Stimulated activated CD8-positive, alpha-beta memory T cell treated with anti-CD3 and anti-CD28 coated beads, Interleukin-15, amount 100 ng/mL, for 4 hours (primary cell): ENCODE measurements around the gene CCNDBP1.
"Not testable (repeated sequence)": the region's sequence is repeated elsewhere in the genome, so short reads cannot be mapped to it uniquely, and the experiment has no call there.

Experiments
- DNase-seq, 2 donors: peaks; one replicate each; pipeline ENCODE4 v3.0.0-alpha.2; 2020; ENCODE audit warnings: low read depth in 2 of 2

CCNDBP1 gene, protein sequence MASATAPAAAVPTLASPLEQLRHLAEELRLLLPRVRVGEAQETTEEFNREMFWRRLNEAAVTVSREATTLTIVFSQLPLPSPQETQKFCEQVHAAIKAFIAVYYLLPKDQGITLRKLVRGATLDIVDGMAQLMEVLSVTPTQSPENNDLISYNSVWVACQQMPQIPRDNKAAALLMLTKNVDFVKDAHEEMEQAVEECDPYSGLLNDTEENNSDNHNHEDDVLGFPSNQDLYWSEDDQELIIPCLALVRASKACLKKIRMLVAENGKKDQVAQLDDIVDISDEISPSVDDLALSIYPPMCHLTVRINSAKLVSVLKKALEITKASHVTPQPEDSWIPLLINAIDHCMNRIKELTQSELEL

DNA sequence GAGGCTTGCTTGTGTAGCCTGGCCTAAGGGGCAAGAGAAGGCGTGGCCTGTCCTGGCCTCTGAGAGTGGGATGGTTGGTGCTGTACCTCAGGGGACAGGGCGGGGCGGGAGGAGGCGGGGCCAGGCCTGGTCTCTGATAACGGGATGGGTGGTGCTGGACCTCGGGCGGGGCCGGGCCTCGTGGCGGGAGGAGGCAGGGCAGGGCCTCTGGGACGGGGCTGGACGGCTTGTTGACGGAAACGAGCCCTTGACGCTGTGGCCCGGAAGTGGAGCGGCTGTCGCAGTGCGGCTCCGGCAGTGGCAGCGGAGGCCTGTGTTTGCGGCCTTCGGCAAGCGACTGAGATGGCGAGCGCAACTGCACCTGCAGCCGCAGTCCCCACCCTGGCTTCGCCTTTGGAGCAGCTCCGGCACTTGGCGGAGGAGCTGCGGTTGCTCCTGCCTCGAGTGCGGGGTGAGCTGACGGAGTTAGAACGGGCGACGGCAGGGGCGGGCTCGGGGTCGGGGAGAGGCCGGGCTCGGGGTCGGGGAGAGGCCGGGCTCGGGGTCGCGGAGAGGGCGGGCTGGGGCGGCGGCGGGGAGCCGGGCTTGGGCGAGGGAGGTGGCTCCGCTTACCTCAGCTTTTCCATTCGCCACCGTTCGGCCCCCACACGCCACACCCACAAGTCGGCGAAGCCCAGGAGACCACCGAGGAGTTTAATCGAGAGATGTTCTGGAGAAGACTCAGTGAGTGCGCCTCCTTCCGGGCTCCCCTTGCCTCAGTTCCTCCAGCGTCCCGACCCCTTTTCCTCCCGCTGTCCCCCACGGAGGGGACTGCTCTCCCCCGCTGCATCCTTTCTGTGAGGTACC lies at the start of gene CCNDBP1:
Gene CCNDBP1, plus strand, starts transcription at position 247 of the 846 bp plus-strand sequence. Its CDS starts 96 bp downstream, at position 343.
- peak; percentile 71 for DNase-seq

DNA sequence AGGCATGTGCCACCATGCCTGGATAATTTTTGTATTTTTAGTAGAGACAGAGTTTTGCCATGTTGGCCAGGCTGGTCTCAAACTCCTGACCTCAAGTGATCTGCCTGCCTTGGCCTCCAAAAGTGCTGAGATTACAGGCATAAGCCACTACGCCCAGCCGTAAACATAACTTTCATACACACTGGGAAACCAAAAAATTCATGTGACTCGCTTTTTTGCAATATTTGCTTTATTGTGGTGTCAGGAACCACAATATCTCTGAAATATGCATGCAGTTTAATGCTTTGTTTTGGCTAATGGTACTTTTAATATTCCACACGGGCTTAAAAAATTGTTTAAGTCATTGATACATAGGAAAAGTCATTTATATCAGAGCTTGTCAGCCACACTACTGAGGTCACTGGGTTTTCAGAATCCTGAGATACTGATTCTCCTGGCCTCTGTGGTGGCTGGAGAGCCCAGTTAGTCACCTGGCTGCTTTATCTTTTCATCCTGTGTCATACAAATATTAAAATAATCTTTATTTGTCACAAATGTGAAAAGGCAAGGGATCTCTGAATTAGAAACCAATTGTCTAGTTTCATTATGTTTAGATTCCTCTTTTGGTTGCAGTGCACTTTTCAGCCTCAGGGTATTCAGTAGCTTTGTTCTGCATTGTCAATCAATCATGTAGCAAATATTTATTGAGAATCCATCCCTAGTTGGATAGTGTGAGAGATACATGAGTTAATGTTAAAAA lies 41.8 kb upstream of the CCNDBP1 start:
- no peak for DNase-seq

DNA sequence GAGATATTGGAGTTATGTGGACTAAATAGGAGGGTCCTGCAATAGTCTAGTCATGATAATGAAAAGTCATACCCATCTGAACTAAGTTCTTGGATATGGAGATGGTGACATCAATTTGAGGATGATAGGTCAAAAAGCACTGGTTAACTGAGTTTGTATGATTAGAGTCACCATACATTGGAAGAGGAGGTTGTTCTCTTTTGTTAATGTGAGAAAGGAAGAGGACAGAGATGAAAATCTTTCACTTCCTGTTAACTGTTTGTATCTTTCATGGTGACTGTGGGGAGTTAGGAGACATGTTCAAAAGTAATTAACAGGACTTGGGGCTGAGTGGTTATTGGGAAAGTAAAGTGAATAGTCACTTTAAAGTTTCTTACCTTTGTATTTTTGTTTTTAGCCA lies 40.7 kb upstream of the CCNDBP1 start:
- no peak for DNase-seq

DNA sequence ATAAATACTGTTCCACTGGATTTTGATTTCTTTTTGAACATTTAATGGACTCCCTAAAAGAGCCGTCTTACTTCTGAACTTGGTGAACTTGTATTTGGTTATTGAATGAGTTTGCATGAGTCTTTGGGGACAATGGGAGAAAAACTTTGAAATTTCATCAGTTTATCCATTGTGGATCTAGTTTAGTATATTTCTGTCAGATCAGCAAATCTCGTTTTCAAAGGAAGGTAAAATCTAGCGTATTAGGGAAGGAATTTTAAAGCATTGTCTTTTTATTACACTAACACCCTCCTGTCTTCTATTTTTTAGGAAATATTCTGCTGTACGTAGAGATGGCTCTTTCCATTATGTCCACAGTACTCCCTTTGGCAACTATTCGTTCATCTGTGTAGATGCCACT lies 39.0 kb upstream of the CCNDBP1 start:
- no peak for DNase-seq

DNA sequence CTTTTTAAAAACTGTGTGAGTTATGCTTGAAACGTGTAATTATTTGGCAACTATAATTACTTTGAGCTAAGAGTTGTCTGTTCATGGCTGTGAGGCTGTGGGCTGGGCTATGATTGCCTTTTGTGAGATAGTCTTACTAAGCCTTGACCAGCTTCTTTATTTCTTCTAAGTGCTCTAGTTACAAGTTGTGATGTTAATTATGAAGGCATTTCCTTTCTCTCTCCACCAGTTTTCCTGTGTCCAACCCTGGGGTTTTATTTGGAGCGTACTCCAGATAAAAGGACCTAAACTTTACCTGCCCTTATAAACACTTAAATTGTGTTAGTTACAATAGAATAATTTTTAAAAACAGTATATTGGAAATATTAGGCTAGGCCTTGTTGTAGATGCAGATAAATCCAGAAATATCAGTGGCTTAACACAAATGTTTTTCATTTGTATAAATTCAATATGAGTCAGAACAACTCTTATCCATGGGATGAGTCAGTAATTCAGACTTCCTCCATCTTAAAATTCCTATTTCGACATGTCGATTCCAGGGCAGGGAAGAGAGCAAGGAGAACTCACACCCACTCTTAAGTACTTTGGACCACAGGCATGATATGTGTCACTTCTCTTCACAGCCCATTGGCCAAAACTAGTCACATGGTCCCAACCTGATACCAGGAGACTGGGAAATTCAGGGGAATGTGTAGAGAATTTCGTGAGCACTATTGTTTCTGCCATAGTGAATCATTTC lies 34.8 kb upstream of the CCNDBP1 start:
- no peak for DNase-seq

DNA sequence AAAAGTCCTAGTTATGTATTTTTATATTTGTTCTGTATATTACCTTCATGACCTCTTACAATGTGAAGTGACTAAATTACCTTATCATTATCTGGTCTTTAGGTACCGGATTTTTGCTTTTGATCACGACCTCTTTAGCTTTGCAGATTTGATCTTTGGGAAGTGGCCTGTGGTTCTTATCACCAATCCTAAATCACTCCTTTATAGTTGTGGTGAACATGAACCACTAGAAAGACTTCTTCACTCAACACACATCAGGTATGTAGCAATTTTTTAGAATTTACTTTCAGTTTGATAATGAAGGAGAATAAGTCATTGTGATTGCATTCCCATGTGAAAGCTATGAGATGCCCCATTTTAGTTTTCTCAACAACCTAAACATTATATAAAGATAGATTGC lies 33.5 kb upstream of the CCNDBP1 start:
- DNase-seq: no peak

DNA sequence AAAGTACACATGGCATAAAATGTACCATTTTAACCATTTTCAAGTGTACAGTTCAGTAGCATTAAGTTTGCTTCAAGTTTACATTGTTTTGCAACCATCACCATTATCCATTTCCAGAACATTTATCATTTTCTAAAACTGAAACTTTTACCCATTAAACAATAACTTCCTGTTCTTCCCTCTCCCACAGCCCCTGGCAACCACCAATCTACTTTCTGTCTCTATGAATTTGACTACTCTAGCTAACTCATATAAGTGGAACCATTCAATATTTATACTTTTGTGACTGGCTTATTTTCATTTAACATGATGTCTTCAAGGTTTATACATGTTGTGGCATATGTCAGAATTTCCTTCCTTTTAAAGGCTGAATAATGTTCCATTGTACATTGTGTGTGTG lies 31.9 kb upstream of the CCNDBP1 start:
- no peak for DNase-seq

DNA sequence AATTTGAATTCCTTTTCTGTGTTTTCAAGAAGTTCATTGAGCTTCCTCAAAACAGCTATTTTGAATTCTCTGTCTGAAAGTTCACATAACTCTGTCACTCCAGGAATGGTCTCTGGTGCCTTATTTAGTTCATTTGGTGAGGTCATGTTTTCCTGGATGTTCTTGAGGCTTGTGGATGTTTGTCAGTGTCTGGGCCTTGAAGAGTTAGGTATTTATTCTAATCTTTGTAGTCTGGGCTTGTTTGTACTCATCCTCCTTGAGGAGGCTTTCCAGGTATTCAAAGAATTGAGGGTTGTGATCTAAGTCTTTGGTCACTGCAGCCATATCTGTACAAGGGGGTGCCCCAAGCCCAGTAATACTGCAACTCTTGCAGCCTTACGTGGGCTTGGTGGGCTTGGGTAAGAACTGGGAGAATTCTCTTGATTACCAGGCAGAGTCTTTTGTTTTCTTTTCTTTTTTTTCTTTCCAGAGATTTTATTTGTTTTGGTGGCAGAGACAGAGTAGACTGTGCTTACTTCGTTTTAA lies 19.3 kb upstream of the CCNDBP1 start:
- DNase-seq: no peak

DNA sequence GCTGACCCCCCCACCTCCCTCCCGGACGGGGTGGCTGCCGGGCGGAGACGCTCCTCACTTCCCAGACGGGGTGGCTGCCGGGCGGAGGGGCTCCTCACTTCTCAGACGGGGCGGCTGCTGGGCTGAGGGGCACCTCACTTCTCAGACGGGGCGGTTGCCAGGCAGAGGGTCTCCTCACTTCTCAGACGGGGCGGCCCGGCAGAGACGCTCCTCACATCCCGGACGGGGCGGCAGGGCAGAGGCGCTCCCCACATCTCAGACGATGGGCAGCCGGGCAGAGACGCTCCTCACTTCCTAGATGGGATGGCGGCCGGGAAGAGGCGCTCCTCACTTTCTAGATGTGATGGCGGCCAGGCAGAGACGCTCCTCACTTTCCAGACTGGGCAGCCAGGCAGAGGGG lies 17.9 kb upstream of the CCNDBP1 start:
- DNase-seq: not testable (repeated sequence)

DNA sequence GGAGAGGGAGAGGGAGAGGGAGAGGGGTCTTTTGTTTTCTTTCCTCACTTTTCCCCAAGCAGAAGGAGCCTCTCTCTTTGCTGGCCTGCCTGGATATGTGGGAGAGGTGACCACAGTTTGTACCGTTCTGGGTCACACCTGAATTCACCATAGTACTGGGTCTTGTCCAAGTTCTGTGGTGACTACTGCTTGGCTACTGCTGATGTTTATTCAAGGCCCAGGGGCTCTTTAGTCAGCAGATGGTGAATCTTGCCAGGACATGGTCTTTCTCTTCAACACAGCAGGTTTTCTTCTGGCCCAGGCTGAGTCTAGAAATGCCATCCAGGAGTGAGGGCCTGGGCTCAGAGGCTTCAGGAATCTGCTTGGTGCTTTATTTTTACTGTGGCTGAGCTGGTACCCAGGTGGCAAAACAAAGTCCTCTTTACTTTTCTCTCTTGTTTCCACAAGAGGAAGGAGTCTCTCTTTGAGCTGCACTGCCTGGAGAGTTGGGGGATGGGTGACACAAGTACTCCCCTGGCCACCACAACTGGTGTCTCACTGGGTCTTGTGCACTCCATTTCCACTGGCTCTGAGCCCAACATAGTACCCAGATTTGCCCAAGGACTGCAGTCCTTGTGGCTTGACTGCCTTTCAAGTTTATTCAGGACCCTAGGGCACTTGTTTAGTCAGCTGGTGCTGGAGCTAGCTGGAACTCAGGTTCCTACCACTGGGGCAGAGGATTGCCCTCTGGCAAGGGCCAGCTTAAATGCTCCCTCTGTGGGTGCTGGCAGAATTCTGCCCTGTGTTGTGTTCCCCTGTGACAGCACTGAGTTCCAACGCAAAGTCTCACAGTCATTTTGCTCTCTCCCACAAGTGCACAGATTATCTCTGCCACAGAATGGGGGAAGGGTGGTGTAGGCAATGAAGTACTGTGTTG lies 16.8 kb upstream of the CCNDBP1 start:
- DNase-seq: no peak

DNA sequence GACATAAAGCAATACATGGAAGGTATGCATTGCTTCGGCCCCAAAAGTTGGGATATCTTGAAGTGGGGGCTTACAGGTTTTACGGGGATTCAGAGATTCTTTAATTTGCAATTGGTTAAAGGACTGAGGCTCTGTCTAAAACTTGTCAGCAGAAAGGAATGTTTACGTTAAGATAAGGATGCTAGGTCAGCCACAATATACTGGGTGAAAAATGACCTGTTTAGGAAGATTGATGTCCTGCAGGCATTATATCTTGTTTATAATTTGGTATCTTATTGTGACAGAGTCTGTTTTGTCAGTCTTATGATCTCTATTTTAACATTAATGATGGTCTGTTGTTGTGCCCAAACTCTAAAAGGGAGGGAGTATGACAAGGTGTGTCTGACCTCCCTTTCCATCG lies 15.3 kb upstream of the CCNDBP1 start:
- DNase-seq: no peak

DNA sequence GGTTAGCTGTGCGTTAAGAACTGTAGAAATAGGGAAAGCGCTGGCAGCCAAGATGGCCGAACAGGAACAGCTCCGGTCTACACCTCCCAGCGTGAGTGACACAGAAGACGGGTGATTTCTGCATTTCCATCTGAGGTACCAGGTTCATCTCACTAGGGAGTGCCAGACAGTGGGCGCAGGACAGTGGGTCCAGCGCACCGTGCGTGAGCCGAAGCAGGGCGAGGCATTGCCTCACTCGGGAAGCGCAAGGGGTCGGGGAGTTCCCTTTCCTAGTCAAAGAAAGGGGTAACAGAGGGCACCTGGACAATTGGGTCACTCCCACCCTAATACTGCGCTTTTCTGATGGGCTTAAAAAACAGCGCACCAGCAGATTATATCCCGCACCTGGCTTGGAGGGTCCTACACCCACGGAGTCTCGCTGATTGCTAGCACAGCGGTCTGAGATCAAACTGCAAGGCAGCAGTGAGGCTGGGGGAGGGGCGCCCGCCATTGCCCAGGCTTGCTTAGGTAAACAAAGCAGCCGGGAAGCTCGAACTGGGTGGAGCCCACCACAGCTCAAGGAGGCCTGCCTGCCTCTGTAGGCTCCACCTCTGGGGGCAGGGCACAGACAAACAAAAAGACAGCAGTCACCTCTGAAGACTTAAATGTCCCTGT lies 9.4 kb upstream of the CCNDBP1 start:
- DNase-seq: not testable (repeated sequence)

DNA sequence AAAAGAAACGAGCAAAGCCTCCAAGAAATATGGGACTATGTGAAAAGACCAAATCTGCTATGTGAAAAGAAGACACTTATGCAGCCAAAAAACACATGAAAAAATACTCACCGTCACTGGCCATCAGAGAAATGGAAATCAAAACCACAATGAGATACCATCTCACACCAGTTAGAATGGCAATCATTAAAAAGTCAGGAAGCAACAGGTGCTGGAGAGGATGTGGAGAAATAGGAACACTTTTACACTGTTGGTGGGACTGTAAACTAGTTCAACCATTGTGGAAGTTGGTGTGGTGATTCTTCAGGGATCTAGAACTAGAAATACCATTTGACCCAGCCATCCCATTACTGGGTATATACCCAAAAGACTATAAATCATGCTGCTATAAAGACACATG lies 8.1 kb upstream of the CCNDBP1 start:
- DNase-seq: not testable (repeated sequence)

DNA sequence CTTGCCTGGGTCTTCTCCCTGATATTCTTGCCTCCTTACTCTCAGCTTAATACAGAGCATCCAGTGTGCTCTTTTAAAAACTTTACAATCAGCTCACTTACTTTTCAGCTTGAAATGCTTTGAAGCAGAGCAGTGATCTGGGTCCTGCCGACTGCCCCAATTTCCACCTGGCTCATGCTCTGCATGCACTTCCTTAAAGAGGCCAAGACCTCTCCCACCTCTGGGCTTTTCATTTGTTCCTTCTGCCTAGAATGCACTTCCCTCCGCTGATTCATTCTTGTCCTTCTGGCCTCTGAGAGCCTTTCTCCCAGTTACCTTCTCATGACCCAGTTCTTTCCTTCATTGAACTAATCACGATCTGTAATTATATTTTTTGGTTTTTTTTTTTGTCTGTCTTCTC lies 1.9 kb upstream of the CCNDBP1 start:
- DNase-seq: no peak

DNA sequence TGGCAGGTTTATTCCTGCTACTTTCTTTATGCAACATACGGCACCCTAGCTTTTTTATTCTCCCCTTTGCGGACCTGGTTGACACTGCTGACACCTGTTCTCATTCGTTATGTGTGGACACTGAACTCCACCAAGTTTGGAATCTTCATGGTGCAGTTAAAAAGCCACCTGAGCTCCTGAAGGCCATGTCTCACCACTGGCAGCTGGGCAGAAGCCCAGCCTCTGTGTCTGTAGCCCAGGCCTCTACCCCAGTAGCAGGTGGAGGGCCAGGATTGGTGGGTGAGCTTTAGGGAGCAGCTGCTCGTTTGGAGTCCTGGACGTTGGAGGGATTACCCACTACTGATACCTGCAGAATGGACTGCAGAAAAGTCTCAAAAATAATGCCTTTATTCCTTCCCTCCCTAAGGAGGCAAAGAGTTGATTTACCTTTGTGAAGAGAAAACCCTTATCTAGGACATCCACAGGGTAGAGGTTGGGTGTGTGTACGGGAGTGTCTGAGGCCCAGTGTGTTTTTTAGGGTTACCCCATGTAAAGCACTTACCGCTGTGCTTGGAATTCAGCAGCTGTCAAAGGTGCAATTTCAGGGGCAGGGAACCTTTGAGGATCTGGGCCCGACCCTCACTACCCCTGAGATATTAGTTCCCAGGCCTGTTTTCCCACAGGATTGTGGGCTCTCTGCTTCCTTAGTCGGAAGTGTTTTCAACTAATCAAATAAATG lies 637 bp upstream of the CCNDBP1 start:
- DNase-seq: no peak

DNA sequence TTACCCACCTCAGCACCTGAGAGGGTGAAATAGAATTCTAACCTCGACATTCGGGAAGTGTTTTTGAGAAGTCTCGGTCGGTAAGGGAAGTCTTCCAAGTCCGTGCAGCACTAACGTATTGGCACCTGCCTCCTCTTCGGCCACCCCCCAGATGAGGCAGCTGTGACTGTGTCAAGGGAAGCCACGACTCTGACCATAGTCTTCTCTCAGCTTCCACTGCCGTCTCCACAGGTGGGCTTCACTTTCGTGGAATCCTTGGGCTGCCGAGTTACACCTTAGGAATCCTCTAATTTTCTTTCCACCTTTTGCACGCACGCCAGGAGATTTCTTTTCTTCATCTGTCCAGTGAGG lies 775 bp downstream of the CCNDBP1 start:
- no peak for DNase-seq

DNA sequence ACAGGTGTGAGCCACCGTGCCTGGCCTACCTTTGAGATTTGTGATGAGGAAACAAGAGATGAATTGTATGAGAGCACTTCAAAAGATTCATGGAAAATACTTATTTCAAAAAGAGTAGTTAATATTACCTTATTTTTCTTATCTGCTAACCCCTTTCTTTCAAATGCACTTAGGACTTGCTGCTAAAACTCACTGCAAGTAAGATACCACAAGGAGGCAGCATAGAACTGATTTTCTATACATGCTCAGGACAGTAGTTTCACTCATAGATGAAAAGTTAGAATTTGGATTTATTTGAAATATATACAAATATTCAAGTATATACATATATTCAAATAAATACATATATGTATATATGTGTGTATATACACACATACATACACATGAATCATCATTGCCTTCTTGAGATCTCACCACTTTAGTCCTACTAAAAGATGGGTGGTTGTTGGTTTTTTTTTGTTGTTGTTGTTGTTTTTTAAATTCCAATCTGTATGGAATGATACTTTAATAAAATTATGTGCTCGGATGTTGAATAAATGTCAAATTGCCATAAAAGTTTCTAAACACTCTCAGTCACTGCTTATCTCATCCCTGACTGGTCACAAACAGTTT lies 2.4 kb downstream of the CCNDBP1 start:
- no peak for DNase-seq

DNA sequence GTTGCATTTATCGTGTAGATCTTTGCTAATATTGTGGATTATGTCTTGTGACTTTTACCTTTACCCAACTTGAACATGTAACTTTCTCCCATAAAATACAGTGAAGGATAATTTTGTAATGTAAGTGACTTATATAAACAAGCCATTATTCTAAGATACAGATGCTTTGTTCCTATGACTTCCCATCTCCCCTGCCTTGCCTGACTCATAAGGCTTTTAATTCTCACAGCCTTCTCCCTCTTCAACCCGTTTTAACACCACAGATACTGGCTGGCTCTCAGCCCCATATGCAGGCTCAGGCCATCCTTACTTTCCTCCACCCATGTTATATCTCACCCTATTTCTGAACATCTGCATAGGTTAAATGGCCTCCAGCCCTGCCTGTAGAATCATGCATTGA lies 4.1 kb downstream of the CCNDBP1 start:
- no peak for DNase-seq

DNA sequence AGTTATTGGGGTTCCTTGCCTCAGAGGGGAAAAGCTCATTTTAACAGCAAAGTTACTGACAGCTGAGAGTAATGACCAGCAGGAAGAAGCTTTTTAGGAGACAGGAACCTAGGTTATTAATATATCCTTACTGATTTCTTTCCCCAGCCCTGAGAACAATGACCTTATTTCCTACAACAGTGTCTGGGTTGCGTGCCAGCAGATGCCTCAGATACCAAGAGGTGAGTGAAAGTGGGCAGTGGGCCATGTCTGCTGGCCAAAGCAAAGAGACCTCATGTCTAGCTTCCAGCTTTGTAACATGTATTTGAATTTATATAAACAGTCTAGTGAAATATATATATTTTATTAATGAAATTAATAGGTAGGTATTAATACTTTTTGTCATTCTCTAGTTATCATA lies 5.0 kb downstream of the CCNDBP1 start:
- DNase-seq: no peak
